ENCODE measurements around the gene ELAVL3.

Gene ELAVL3

GRCh38 chr19:11405846-11406643, 74.8 kb downstream of the ELAVL3 start:
- no peak for DNase-seq

DNA sequence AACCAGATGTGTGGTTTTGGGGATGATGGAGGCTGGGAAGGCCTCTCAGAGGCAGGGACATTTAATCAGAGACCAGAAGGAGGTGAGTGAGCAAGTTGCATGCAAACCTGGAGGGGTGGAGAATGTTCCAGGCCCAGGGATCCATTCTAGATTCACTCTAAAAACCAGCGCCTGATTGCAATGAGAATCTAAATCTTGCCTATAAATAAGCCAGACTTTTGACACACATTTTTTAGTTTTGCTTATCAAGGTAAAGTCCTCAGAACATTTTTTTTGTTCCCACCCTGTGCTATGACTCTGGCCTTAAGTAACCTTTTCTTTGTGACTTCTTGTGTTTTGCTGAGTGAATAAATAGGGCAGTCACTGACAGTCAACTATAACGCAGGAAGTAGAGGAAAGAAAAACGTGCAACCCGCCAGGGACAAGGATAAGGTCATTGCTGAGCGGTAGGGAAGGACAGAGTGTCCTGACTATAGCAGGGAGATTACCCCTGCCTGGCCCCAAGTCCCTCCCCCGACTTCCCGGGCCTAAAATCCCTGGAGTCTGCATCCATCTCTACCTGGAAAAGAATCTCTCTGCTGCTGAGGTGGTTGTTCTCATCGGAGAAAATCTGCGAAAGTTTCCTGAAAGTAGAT, 76.1 kb downstream of the ELAVL3 start:
- DNase-seq = no peak

DNA sequence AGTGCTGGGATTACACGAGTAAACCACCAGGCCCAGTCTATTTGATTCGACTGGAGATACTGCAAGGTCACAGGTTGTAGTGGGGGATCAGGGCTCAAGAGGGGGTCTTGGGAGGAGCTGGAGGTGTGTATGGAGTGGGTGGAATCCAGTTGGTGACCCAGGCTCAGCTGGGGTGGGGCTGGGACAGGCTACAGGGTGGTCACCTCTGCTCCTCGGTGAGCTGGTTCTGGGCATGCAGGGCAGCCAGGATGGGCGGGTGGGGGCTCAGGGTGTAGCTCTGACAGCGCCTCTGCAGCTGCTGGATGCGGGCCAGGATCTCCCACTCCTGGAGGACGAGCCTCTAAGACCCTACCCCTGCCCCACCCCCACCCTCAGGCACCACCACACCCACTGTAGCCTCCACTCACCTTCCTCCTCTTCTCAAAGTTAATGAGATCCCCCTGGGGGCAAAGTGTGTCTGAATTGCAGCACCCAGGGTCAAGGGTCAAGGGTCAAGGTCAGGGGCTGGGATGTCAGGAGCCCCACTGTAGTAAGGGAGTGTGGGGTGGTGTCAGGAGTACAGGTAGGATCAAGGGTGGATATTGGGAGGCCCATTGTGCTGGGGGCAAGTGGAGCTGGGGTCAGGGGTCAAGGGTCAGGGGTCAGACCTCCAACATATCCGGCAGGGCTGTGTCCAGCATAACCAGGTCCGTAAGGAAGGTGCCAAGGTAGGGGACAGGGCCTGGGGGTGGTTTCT, 78.9 kb downstream of the ELAVL3 start:
- no peak for DNase-seq
